Prostate gland (tissue), 2 donors: ENCODE results near the gene SNX18. TPM values are rescaled to one million over a fixed set of nuclear protein-coding genes. Genes with fewer than 3 reads are reported as not detected.

ENCODE experiments used
- DNase-seq: peaks from one replicate; pipeline ENCODE4 v3.0.0-alpha.2; 2019; ENCODE audit warnings: low spot score
- H3K27ac ChIP-seq, 2 donors: fragments of 200-600 bp; sonication (generic); 2 replicates each; pipeline ENCODE4 v1.5.1; 2017 to 2019
- H3K27me3 ChIP-seq: fragments of 200-600 bp; sonication (generic); replicated peaks from 2 replicates; pipeline ENCODE4 v1.5.1; 2019; ENCODE audit not compliant: insufficient read depth
- H3K36me3 ChIP-seq, 2 donors: fragments of 200-600 bp; sonication (generic); 1 replicate in 1 of 2; 2 replicates in 1 of 2; pipeline versions ENCODE4 v1.5.1 to v1.8.1; 2017 to 2019
- H3K4me1 ChIP-seq: fragments of 200-600 bp; sonication (generic); replicated peaks from 2 replicates; pipeline ENCODE4 v1.5.1; 2019
- H3K4me3 ChIP-seq, 2 donors: fragments of 200-600 bp; sonication (generic); 2 replicates each; pipeline ENCODE4 v1.5.1; 2017 to 2019
- H3K9me3 ChIP-seq: fragments of 200-600 bp; sonication (generic); 2 replicates; pipeline ENCODE4 v1.5.1; 2017
- CTCF ChIP-seq, 4 experiments: fragments of 200-600 bp in 2 of 4; fragments of 450-650 bp in 2 of 4; sonication (generic) in 2 of 4; IDR thresholded peaks; 1 replicate in 3 of 4; 2 replicates in 1 of 4; pipeline ENCODE4 v1.5.1; 2016 to 2019; ENCODE audit warnings: antibody characterized with exemption in 4 of 4, mild to moderate bottlenecking in 2 of 4, moderate library complexity in 2 of 4
- POLR2A ChIP-seq: fragments of 450-650 bp; IDR thresholded peaks from one replicate; pipeline ENCODE4 v1.6.1; 2016; ENCODE audit warnings: antibody characterized with exemption, mild to moderate bottlenecking
- POLR2AphosphoS5 ChIP-seq: sonication (generic); formaldehyde crosslinking; IDR thresholded peaks from one replicate; pipeline ENCODE4 v1.6.1; 2017; ENCODE audit warnings: antibody characterized with exemption
- WGBS: methylation state at CpG from one replicate; pipeline ENCODE4 v1.1.5; 2018; 5-methylcytosine and 5-hydroxymethylcytosine counted together
- intact Hi-C: fragments of 100-400 bp; cut with DNase I; formaldehyde crosslinking; loops from one replicate; pipeline ENCODE4 v1.14.2; 2022
- total RNA-seq, 2 donors: library from RNA; depleted of rRNA; stranded (reverse); fragments of >200 nt; gene quantifications; one replicate each; pipeline ENCODE4 v1.1.0, GENCODE V29; 2016

The SNX18 gene
- total RNA-seq, 2 donors from 2014 or later = 26.3 to 80.4 TPM

DNA sequence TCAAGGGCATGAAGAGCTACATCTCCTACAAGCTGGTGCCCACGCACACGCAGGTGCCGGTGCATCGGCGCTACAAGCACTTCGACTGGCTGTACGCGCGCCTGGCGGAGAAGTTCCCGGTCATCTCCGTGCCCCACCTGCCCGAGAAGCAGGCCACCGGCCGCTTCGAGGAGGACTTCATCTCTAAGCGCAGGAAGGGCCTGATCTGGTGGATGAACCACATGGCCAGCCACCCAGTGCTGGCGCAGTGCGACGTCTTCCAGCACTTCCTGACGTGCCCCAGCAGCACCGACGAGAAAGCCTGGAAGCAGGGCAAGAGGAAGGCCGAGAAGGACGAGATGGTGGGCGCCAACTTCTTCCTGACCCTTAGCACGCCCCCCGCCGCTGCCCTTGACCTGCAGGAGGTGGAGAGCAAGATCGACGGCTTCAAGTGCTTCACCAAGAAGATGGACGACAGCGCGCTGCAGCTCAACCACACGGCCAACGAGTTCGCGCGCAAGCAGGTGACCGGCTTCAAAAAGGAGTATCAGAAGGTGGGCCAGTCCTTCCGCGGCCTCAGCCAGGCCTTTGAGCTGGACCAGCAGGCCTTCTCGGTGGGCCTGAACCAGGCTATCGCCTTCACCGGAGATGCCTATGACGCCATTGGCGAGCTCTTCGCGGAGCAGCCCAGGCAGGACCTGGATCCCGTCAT lies 1.4 kb downstream of the SNX18 start:
- no peaks in the 10 kb centered on the region for H3K36me3 ChIP-seq
- 95% methylated on average over 48 of the region's 50 CpGs for WGBS
- DNase-seq = peak; percentile 5
- no peaks in the 10 kb centered on the region for H3K9me3 ChIP-seq
- TF ChIP-seq CTCF (IDR thresholded peaks at IDR 0.05) (no peak), POLR2A (no peak), POLR2AphosphoS5 (no peak)
- peak overlapping the region; percentile 92 to 95 for H3K4me3 ChIP-seq
- peaks cover 3% of the 10 kb centered on the region for H3K4me1 ChIP-seq
- no peaks in the 10 kb centered on the region for H3K27me3 ChIP-seq
- H3K27ac ChIP-seq = peak overlapping the region in 1 of 2 donors; percentile 91
- intact Hi-C loops = loop anchor here (2.0 to 5.0 kb wide), 2 partner anchors 326 to 628 kb away; no protein-coding TSS in a partner anchor

GRCh38 chr5:54519509-54519876 lies 1.9 kb downstream of the SNX18 start:
- peaks cover 3% of the 10 kb centered on the region for H3K4me1 ChIP-seq

GRCh38 chr5:54520438-54520846 lies 2.9 kb downstream of the SNX18 start:
- Histone ChIP-seq H3K4me3 (peak overlapping the region; percentile 92 to 95), H3K9me3 (no peaks in the 10 kb centered on the region), H3K27ac (peak overlapping the region; percentile 7 to 20), H3K36me3 (no peaks in the 10 kb centered on the region), H3K4me1 (peaks cover 3% of the 10 kb centered on the region), H3K27me3 (no peaks in the 10 kb centered on the region)
- intact Hi-C loops = loop anchor here (10.0 kb wide), 1 partner anchor 144 kb away; no protein-coding TSS in a partner anchor
- TF ChIP-seq POLR2A (no peak), POLR2AphosphoS5 (no peak), CTCF (IDR thresholded peaks at IDR 0.05) (no peak)
- DNase-seq = no peak
- WGBS = 16% methylated on average over 7 of the region's 7 CpGs

More at GRCh38 chr5:54519509-54519876, 1.9 kb downstream of the SNX18 start:
- 80% methylated on average over 10 of the region's 10 CpGs for WGBS
- DNase-seq = no peak
- TF ChIP-seq POLR2AphosphoS5 = no peak
- no peak for TF ChIP-seq CTCF (IDR thresholded peaks at IDR 0.05)
- TF ChIP-seq POLR2A = no peak
- H3K27me3 ChIP-seq = no peaks in the 10 kb centered on the region
- no peaks in the 10 kb centered on the region for H3K36me3 ChIP-seq
- H3K4me3 ChIP-seq = peak overlapping the region; percentile 92 to 95
- peak overlapping the region in 1 of 2 donors; percentile 20 for H3K27ac ChIP-seq
- intact Hi-C loops = loop anchor here (2.0 to 5.0 kb wide), 2 partner anchors 325 to 628 kb away; no protein-coding TSS in a partner anchor
- no peaks in the 10 kb centered on the region for H3K9me3 ChIP-seq

- no peak for DNase-seq
- H3K9me3 ChIP-seq = no peaks in the 10 kb centered on the region
- peaks cover 3% of the 10 kb centered on the region for H3K4me1 ChIP-seq
- WGBS = 61% methylated on average over 2 of the region's 2 CpGs
- peak overlapping the region in 1 of 2 donors; percentile 20 for H3K27ac ChIP-seq
- no peaks in the 10 kb centered on the region for H3K27me3 ChIP-seq
- H3K36me3 ChIP-seq = no peaks in the 10 kb centered on the region
- no peak for TF ChIP-seq POLR2A
- TF ChIP-seq CTCF (IDR thresholded peaks at IDR 0.05) = no peak
- TF ChIP-seq POLR2AphosphoS5 = no peak
- H3K4me3 ChIP-seq = peak overlapping the region; percentile 92 to 95
- intact Hi-C loops = loop anchor here (10.0 kb wide), 1 partner anchor 144 kb away; no protein-coding TSS in a partner anchor
Measured at GRCh38 chr5:54520940-54521339, 3.4 kb downstream of the SNX18 start.
